G401.6 (cell line): ENCODE results near the gene OTOP2.
"Not testable (repeated sequence)": the region's sequence is repeated elsewhere in the genome, so short reads cannot be mapped to it uniquely, and the experiment has no call there.

Source experiments
- FAIRE-seq: peaks from 2 replicates; lab custom pipeline; 2012; peaks lifted over from hg19 to GRCh38; lab: Jason Lieb, UNC

OTOP2 gene

GRCh38 chr17:74901353-74902135 lies 22.5 kb upstream of the OTOP2 start:
- no peak for FAIRE-seq

GRCh38 chr17:74903034-74903433 lies 21.0 kb upstream of the OTOP2 start:
- FAIRE-seq = no peak

GRCh38 chr17:74903671-74904070 lies 20.4 kb upstream of the OTOP2 start:
- FAIRE-seq = no peak

- FAIRE-seq = no peak
Measured at GRCh38 chr17:74904687-74905409, 19.2 kb upstream of the OTOP2 start.

- FAIRE-seq = not testable (repeated sequence)
Measured at GRCh38 chr17:74906214-74906793, 17.8 kb upstream of the OTOP2 start.

GRCh38 chr17:74907012-74907411 lies 17.1 kb upstream of the OTOP2 start:
- FAIRE-seq = no peak

GRCh38 chr17:74909097-74909496 lies 15.0 kb upstream of the OTOP2 start:
- not testable (repeated sequence) for FAIRE-seq

- not testable (repeated sequence) for FAIRE-seq
Measured at GRCh38 chr17:74911423-74911822, 12.7 kb upstream of the OTOP2 start.

GRCh38 chr17:74916136-74916850 lies 7.8 kb upstream of the OTOP2 start:
- no peak for FAIRE-seq

GRCh38 chr17:74916851-74917199 lies 7.2 kb upstream of the OTOP2 start:
- no peak for FAIRE-seq

- no peak for FAIRE-seq
Measured at GRCh38 chr17:74917430-74917829, 6.6 kb upstream of the OTOP2 start.

- no peak for FAIRE-seq
Measured at GRCh38 chr17:74918906-74919305, 5.2 kb upstream of the OTOP2 start.

GRCh38 chr17:74919440-74920305 lies 4.4 kb upstream of the OTOP2 start:
- no peak for FAIRE-seq

- no peak for FAIRE-seq
Measured at GRCh38 chr17:74920306-74920620, 3.8 kb upstream of the OTOP2 start.

- FAIRE-seq = no peak
Measured at GRCh38 chr17:74920642-74921025, 3.4 kb upstream of the OTOP2 start.

GRCh38 chr17:74921026-74921681 lies 2.9 kb upstream of the OTOP2 start:
- FAIRE-seq = no peak

GRCh38 chr17:74921769-74922168 lies 2.3 kb upstream of the OTOP2 start:
- FAIRE-seq = no peak

- no peak for FAIRE-seq
Measured at GRCh38 chr17:74922172-74922571, 1.9 kb upstream of the OTOP2 start.

- FAIRE-seq = no peak
Measured at GRCh38 chr17:74922694-74923537, 1.2 kb upstream of the OTOP2 start, which contains the start of gene USH1G. TSS of gene USH1G (minus strand) at chr17:74923255. CDS start at chr17:74923073, 182 bp downstream.

GRCh38 chr17:74923538-74924249 lies 379 bp upstream of the OTOP2 start:
- no peak for FAIRE-seq
